HG02763 (cell line): ENCODE data around the gene KIAA0513.

Source experiments
- ATAC-seq: cut with Tn5 transposase; IDR thresholded peaks from one replicate; pipeline ENCODE4 v1.9.1; 2021; ENCODE audit warnings: mild to moderate bottlenecking, moderate library complexity; ENCODE audit not compliant: unreplicated experiment

KIAA0513 gene

GRCh38 chr16:85004587-85005205 lies 22.9 kb upstream of the KIAA0513 start:
- ATAC-seq = no peak

DNA sequence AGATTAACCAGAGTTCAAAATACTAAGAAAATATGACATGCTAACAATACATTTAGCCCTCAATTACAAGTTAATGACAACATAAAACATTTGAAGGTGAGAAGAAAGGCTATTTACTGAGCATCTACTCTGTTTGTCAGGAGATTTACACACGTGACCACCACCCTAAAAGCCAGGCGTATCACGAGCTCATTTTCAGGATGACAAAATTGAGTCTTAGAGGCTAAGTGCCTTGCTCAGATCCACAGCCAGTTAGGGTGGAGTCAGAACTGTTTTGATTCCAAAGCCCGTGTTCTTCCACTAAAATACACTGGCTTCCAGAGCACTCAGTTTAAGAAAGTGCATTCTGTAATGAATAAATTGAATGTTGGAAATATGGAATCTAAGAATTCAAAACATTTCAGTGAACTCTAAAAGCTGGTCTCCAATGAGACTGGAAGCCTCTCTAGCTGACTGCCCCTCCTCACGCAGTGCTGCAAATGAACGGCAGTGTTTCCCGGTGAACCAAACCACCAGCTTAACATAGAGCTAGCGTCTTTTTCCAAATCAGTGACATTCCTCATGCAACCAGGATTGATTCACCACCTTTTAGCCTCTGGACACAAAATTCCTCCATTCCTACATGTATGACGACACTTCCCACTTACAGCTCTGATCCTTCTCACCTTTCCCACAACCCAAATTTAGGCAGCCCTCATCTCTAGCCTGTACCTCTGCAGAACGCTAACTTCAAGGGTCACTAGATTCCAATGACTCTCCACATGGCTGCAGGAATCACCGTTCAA lies 22.1 kb upstream of the KIAA0513 start:
- ATAC-seq = no peak

- ATAC-seq = no peak
Observed at GRCh38 chr16:85006639-85007038, 21.0 kb upstream of the KIAA0513 start.

DNA sequence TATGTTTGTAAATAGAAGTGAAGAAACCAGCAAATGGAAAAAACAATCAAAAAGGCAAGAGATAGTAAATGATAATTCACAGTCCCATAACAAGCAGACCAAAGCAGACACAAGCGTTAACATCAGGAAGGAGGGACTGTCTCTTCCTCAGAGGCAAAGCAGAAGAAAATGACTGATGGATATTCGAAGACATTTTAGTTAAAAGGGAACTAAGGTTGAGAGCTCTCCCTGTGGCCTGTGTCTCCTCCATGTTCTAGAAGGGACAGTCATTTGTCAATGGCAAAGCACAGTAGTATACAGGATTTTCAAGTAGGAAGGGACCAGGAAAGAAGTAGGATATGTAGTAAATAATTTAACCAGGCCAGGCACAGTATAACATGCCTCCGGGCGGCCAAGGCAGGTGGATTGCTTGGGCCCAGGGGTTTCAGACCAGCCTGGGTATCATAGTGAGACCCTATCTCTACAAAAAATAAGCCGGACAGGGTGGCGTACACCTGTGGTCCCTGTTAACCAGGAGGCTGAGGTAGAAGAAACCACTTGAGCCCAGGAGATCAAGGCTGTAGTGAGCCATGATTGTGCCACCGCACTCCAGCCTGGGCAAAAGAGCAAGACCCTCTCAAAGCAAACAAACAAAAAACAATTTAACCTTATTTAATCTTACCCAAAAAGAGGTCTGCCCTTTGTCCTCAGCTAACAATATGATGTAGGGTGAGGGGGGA lies 19.9 kb upstream of the KIAA0513 start:
- ATAC-seq = no peak

- no peak for ATAC-seq
Observed at GRCh38 chr16:85008271-85008670, 19.3 kb upstream of the KIAA0513 start.

DNA sequence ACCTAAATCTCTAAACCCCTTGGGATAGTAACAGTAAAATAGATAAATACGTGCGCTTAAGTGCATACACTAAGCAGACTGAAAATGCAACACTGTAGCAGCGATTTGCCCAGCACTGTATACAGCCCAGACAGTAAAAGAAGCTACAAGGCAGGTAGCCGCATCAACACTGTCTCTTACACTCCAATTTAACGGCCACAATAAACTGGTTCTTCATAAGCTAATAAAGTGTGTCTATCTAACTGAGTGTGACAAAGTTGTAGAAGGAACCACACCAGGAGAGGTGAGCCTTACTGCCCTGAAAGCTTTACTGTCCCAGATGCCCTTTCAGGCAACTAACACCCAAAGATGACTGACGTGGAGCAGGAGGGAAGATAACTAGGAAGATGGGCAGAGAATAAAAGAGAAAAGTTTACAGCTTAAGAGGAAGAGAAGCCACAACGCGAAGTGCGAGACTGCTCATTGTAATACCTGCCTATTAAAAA lies 17.1 kb upstream of the KIAA0513 start:
- ATAC-seq = no peak

- ATAC-seq = peak; percentile 93
Observed at GRCh38 chr16:85010931-85011845, 16.4 kb upstream of the KIAA0513 start, which contains the start of gene ZDHHC7. ZDHHC7 (minus strand) TSS chr16:85011535; CDS start chr16:84990618, 20,917 bp downstream.

- no peak for ATAC-seq
Observed at GRCh38 chr16:85011846-85012284, 15.7 kb upstream of the KIAA0513 start.

DNA sequence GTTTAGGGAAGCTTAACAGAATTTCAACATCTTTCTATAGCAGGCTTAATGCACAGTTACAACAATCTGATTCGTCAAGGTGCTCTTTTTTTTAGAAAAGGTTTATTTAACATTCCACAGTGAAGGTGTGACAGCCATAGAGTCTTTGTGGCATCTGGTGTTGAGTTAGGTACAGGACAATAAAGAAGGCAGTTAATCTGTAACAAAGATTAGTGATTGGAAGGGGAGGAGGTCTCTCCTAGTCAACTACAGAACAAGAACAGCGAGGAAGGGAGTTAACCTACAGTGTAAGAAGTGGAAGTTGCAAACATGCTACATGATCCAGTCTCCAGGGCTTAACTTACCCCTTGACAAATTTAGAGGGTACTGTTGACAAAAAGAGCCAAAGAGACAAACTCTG lies 13.3 kb upstream of the KIAA0513 start:
- ATAC-seq = no peak

DNA sequence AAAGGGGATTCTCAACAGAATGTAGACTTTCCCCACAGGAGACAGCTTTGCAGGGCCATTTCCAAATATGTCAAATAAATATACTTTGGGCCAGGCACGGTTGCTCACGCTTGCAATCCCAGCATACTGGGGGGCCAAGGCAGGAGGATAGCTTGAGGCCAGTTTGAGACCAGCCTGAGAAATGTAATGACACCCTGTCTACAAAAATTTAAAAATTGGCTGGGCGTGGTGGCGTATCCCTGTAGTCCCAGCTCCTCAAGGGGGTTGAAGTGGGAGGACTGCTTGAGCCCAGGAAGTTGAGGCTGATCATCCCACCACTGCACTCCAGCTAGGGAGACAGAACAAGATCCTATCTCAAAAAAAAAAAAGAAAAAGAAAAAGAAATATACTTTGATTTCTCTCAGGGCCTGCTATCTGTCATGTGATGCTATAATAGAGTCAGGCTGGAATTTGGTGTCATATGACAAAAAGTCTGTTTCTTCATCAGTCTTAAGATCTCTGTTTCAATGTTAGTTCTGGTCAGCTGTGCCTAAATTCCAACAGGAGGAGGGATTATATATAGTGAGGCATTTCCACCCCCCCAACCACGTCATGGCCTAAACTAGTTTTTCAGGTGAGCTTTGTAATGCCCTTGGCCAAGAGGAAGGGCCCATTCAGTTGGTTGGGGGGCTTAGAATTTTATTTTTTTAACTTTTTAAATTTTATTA lies 12.0 kb upstream of the KIAA0513 start:
- ATAC-seq = no peak

DNA sequence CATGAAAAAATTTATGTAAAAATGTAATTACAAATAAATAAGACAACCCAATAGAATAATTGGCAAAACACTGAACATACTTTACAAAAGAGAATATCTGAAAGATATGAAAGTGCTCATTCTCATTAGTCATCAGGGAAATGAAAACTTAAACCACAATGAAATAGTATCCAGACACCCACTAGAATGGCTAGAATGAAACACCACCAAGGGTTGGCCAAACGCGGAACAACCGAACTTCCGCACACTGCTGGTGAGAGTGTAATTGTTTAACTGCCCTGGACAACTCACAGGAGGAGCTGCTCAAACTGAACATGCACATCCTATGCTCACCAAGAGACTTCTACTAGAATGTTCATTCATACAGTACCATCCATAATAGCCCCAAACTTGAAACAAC lies 10.4 kb upstream of the KIAA0513 start:
- no peak for ATAC-seq

GRCh38 chr16:85017633-85018032 lies 10.0 kb upstream of the KIAA0513 start:
- no peak for ATAC-seq

GRCh38 chr16:85018529-85019236 lies 8.9 kb upstream of the KIAA0513 start:
- ATAC-seq = no peak

DNA sequence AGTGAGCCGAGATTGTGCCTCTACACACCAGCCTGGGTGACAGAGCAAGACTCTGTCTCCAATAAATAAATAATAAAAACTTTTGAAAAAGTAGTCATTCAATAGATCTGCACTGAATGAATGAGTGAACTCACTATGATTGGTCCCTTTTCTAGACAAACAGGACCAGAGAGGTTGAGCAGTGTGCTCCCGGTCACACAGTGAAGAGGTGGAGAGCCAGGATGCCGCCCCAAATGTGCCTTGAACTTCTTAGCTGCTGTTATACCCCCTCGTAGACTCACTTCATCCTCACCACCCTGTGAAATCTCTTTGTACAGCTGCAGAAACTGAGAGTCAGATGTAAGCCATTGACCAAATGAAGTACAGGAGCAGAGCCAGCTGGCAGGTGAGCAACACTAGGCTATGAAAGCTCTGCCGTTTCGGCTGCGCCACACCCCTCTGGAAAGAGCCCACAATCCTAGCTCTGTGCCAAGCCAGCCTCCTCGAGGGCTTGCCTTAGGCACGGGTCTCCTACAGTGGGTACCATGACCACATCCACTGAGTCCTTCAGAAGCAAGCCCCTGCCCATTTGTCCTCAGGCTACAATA lies 7.8 kb upstream of the KIAA0513 start:
- ATAC-seq = no peak

DNA sequence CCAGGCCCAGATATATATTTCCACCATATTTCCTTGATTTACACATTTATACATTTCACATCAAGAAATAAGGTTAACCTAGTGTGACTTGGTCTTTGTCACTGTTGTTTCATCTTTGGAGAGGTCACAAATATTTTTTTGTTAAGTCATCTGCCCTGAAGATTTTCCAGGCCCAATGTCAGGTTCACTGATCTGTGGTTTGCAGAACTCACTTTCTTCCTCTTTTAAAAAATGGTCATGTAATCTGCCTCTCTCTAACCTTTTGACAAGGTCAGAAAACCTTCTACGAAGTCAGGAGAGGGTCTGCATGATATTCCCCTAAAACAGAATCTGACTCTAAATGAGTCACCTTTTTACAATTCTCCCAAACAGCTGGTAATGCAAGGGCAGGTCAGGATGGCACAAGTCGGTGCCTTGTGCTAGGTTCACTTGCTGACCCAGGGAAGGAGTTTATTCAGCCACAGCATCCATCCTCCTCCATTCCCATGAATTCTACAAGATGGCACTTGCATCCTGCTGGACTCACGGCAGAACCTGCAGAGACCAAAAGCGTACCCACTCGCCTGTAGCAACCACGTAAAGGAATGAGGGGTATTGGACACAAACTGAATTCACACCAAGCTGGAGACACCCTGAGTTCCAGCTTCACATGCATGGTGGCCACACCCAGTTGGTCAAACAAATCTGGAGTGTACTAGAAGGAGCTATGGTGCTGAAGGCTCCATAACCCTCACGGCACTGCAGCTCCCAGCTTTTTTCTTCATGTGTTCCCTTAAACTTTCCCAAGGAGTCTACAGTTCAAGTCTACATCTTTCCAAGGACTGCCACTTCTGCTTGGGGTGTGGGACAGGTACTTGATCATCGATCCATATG lies 1.6 kb upstream of the KIAA0513 start:
- ATAC-seq = no peak

- ATAC-seq = no peak
Observed at GRCh38 chr16:85026703-85027102, 892 bp upstream of the KIAA0513 start.

DNA sequence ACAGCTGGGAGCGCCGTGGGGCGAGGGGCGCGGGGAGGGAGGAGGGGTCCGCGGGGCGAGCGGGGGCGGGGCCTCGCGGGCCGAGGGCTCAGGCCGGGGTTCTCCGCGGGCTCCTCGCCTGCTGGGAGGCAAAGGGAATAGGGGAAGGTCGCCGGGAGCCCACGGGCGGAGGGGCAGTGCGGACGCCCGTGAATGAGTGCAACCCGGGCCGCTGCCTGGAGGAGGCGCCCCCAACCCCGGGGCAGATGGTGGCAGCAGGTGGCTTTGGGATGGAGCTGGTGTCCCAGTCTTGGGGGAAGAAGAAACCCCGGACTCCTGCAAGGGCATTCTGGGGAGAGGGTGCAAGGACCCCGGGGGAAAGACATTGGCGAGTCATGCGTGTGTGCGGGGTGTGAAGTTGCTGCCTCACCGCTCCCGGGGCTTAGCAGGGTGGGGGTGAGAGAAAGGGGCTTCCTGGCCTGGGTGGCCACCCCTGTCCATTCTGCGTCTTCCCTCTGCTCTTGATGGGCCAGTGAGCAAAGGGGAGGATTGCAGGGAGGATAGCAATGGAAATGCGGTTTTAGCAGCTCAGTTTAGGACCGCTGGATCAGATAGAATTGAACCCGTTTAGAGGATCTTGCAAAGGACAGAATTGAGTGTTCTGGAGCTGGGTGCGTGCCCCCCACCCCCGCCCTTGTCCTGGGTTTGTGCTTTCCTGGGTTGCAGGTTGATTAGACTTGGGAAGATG lies 526 bp downstream of the KIAA0513 start:
- peak; percentile 9 for ATAC-seq
